Panc1 (cell line): ENCODE measurements around the gene OR13G1. TPM values are rescaled to one million over a fixed set of nuclear protein-coding genes. Genes with fewer than 3 reads are reported as not detected.

Experiments
- ATAC-seq: fragments of 200-7000 bp; cut with Tn5 transposase; 2 replicates; pipeline ENCODE4 v1.9.1; 2020; ENCODE audit warnings: mild to moderate bottlenecking, moderate library complexity
- BruUV-seq: library from RNA; stranded (reverse); fragments of 400-500 nt; replicated peaks from 2 replicates; lab custom pipeline; 2021; lab: Mats Ljungman, UMichigan
- CTCF ChIA-PET: fragments of 300-600 bp; sonication (Branson Sonifier 250); formaldehyde crosslinking; loops from one replicate; lab custom pipeline; 2022; ENCODE audit warnings: antibody characterized with exemption; lab: Charles Lee
- POLR2A ChIA-PET: fragments of 300-600 bp; sonication (Branson Sonifier 250); formaldehyde crosslinking; loops from one replicate; lab custom pipeline; 2022; ENCODE audit warnings: antibody characterized with exemption; lab: Charles Lee
- DNase-seq: peaks from one replicate; pipeline ENCODE4 v3.0.0-alpha.2; 2010; ENCODE audit warnings: low read depth, low spot score
- H3K27ac ChIP-seq: 2 replicates; pipeline ENCODE4 v1.5.1; 2011; ENCODE audit warnings: mild to moderate bottlenecking, low read length, inconsistent platforms
- H3K27me3 ChIP-seq: fragments of 200-500 bp; sonication (Bioruptor generic); 2 replicates; pipeline ENCODE4 v1.6.0; 2014; ENCODE audit warnings: low read length, inconsistent platforms; ENCODE audit not compliant: control insufficient read depth, insufficient read depth
- H3K36me3 ChIP-seq: fragments of 200-500 bp; sonication (Bioruptor generic); 2 replicates; pipeline ENCODE4 v1.5.1; 2014; ENCODE audit warnings: inconsistent platforms, mild to moderate bottlenecking, low read length, moderate library complexity; ENCODE audit not compliant: control insufficient read depth, insufficient read depth
- H3K4me1 ChIP-seq: 2 replicates; pipeline ENCODE4 v1.5.1; 2011; ENCODE audit warnings: inconsistent platforms, mild to moderate bottlenecking, low read length, moderate library complexity; ENCODE audit not compliant: control insufficient read depth, insufficient read depth
- H3K4me3 ChIP-seq, 2 experiments: 2 replicates each; pipeline ENCODE4 v1.5.1; 2011 to 2012; ENCODE audit warnings: low read depth in 2 of 2, low read length in 2 of 2, mild to moderate bottlenecking in 2 of 2, inconsistent platforms in 1 of 2, moderate library complexity in 1 of 2
- H3K9me3 ChIP-seq: fragments of 200-500 bp; sonication (Bioruptor generic); 2 replicates; pipeline ENCODE4 v1.5.1; 2014; ENCODE audit warnings: low read depth, mild to moderate bottlenecking, inconsistent platforms, low read length, moderate library complexity; ENCODE audit not compliant: control insufficient read depth, insufficient read depth
- CTCF ChIP-seq: fragments of 450-650 bp; IDR thresholded peaks from 2 replicates; pipeline ENCODE4 v1.5.1; 2017; ENCODE audit warnings: mild to moderate bottlenecking
- POLR2AphosphoS5 ChIP-seq: IDR thresholded peaks from 2 replicates; pipeline ENCODE4 v1.6.1; 2012; ENCODE audit warnings: mild to moderate bottlenecking, low read depth, low read length, moderate library complexity
- REST ChIP-seq, 2 experiments: IDR thresholded peaks; 2 replicates each; pipeline ENCODE4 v1.6.1; 2011 to 2012; ENCODE audit warnings: low read depth in 2 of 2, control low read depth in 1 of 2, low read length in 1 of 2, mild to moderate bottlenecking in 1 of 2, moderate library complexity in 1 of 2; ENCODE audit not compliant: insufficient read depth in 1 of 2
- SIN3A ChIP-seq: IDR thresholded peaks from 2 replicates; pipeline ENCODE4 v1.6.1; 2012; ENCODE audit warnings: low read depth, mild to moderate bottlenecking, low read length, moderate library complexity, borderline replicate concordance; ENCODE audit not compliant: insufficient read depth
- TCF7L2 ChIP-seq: IDR thresholded peaks from 2 replicates; pipeline ENCODE4 v1.6.1; 2011; ENCODE audit warnings: mild to moderate bottlenecking, low read depth, low read length, inconsistent platforms
- in situ Hi-C: cut with HindIII; loops from 2 replicates; pipeline ENCODE4 v1.10.0; 2016; ENCODE audit warnings: low sequenced_read_pairs, low pct_unique_long_range_greater_than_20kb
- intact Hi-C: fragments of 100-400 bp; cut with micrococcal nuclease; formaldehyde crosslinking; loops from one replicate; pipeline ENCODE4 v1.10.0; 2022; ENCODE audit not compliant: unreplicated experiment
- total RNA-seq: library from RNA; stranded (reverse); gene quantifications from one replicate; pipeline ENCODE4 v1.2.1, GENCODE V29; 2021; ENCODE audit not compliant: unreplicated experiment

OR13G1 gene
- total RNA-seq, 1 experiment from 2014 or later: not detected

GRCh38 chr1:247656221-247656875 is 23.2 kb downstream of the OR13G1 start:
- in situ Hi-C loops: no loop called here
- no peak for TF ChIP-seq POLR2AphosphoS5
- no peak for TF ChIP-seq REST (IDR thresholded peaks at IDR 0.05; ENCODE audit: insufficient read depth in 1 of 2, low read depth in 2 of 2, low read length in 1 of 2)
- no peak for TF ChIP-seq CTCF
- TF ChIP-seq SIN3A: no peak
- TF ChIP-seq TCF7L2: no peak
- no peak overlapping the region for H3K27ac ChIP-seq
- ChIA-PET CTCF (no interaction called here), POLR2A (no interaction called here)
- ATAC-seq (no peak), DNase-seq (no peak)
- H3K4me1 ChIP-seq: no peaks in the 10 kb centered on the region
- intact Hi-C loops: no loop called here
- no TSS peak for BruUV-seq
- H3K36me3 ChIP-seq: no peaks in the 10 kb centered on the region
- no peaks in the 10 kb centered on the region for H3K9me3 ChIP-seq
- no peaks in the 10 kb centered on the region for H3K27me3 ChIP-seq
- no peak overlapping the region for H3K4me3 ChIP-seq

GRCh38 chr1:247653040-247653439 is 26.5 kb downstream of the OR13G1 start:
- CTCF ChIA-PET: no interaction called here
- intact Hi-C loops: no loop called here
- H3K36me3 ChIP-seq: no peaks in the 10 kb centered on the region
- POLR2A ChIA-PET: no interaction called here
- in situ Hi-C loops: no loop called here
- H3K9me3 ChIP-seq: no peaks in the 10 kb centered on the region
- no peaks in the 10 kb centered on the region for H3K4me1 ChIP-seq
- BruUV-seq: no TSS peak
- TF ChIP-seq REST (IDR thresholded peaks at IDR 0.05; ENCODE audit: insufficient read depth in 1 of 2, low read depth in 2 of 2, low read length in 1 of 2) (no peak), POLR2AphosphoS5 (no peak), TCF7L2 (no peak), SIN3A (no peak), CTCF (no peak)
- no peak overlapping the region for H3K4me3 ChIP-seq
- no peak overlapping the region for H3K27ac ChIP-seq
- DNase-seq (no peak), ATAC-seq (no peak)
- no peaks in the 10 kb centered on the region for H3K27me3 ChIP-seq
